Stimulated activated CD4-positive, alpha-beta T cell treated with anti-CD3 and anti-CD28 coated beads, Interleukin-4, amount 100 ng/mL, for 48 hours (primary cell): Measurements from ENCODE around the gene CXCL16.
"Not testable (repeated sequence)": the region's sequence is repeated elsewhere in the genome, so short reads cannot be mapped to it uniquely, and the experiment has no call there.

Source experiments
- DNase-seq, 2 donors: peaks; one replicate each; pipeline ENCODE4 v3.0.0-alpha.2; 2020; ENCODE audit warnings: low read depth in 2 of 2

CXCL16 gene

GRCh38 chr17:4699401-4700056, 40.2 kb downstream of the CXCL16 start:
- not testable (repeated sequence) for DNase-seq

GRCh38 chr17:4696437-4696805, 43.3 kb downstream of the CXCL16 start:
- DNase-seq = no peak

GRCh38 chr17:4693416-4693815, 46.3 kb downstream of the CXCL16 start:
- DNase-seq = no peak

GRCh38 chr17:4691686-4692085, 48.0 kb downstream of the CXCL16 start:
- DNase-seq = no peak

- no peak for DNase-seq
Measured at GRCh38 chr17:4690745-4691144, 49.0 kb downstream of the CXCL16 start.

- not testable (repeated sequence) for DNase-seq
Measured at GRCh38 chr17:4689872-4690271, 49.9 kb downstream of the CXCL16 start.

GRCh38 chr17:4683739-4684138, 56.0 kb downstream of the CXCL16 start:
- not testable (repeated sequence) for DNase-seq
